Duodenal mucosa (tissue), 2 donors: ENCODE data around the gene MARK2.

Experiments
- H3K27ac ChIP-seq: one replicate; pipeline ENCODE4 v1.7.0; 2013; ENCODE audit warnings: low read depth, low read length
- H3K27me3 ChIP-seq, 2 donors: one replicate each; pipeline ENCODE4 v1.7.0; 2013; ENCODE audit warnings: low read length in 2 of 2, control low read depth in 1 of 2; ENCODE audit not compliant: insufficient read depth in 2 of 2, control insufficient read depth in 1 of 2
- H3K36me3 ChIP-seq, 2 donors: one replicate each; pipeline ENCODE4 v1.7.0; 2013; ENCODE audit warnings: low read length in 2 of 2, control low read depth in 1 of 2; ENCODE audit not compliant: insufficient read depth in 2 of 2, control insufficient read depth in 1 of 2
- H3K4me1 ChIP-seq, 2 donors: one replicate each; pipeline ENCODE4 v1.7.0; 2013; ENCODE audit warnings: low read length in 2 of 2, control low read depth in 1 of 2; ENCODE audit not compliant: insufficient read depth in 2 of 2, control insufficient read depth in 1 of 2
- H3K4me3 ChIP-seq, 2 donors: one replicate each; pipeline ENCODE4 v1.7.0; 2013; ENCODE audit warnings: low read length in 2 of 2, low read depth in 1 of 2
- H3K9ac ChIP-seq, 2 donors: one replicate each; pipeline ENCODE4 v1.7.0; 2013; ENCODE audit warnings: low read length in 2 of 2, low read depth in 1 of 2
- H3K9me3 ChIP-seq, 2 donors: one replicate each; pipeline ENCODE4 v1.7.0; 2013; ENCODE audit warnings: low read length in 2 of 2, control low read depth in 1 of 2; ENCODE audit not compliant: control insufficient read depth in 1 of 2

The MARK2 gene

DNA sequence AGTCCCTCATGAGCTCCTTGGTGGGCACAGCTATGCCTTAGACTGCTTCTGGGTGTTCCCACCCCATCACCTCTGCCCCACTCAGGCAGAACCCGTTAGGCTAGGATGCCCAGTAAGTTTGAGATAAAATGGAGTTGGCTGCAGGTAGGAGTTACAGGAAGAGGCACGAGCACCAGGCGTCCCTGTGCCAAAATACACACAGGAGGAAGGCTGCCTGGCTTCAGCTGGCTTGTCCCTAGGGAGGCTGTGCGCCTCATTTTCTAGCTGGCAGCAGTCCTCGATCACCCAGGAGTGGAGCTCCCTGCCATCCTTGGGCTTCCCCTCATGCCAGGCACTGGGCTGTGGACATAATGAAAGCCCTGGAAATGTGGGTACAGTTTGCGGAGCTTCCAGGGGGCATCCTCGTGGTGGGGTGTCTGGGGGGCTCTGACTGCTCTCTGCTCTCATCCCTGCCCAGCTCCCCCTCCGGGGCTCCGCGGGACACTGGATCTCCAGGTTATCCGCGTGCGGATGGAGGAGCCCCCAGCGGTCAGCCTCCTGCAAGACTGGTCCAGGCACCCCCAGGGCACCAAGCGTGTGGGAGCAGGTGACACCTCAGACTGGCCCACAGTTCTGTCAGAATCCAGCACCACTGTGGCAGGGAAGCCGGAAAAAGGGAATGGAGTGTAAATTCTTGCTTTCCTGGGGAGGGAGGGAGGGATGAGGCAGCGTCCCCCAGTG is 12.3 kb upstream of the MARK2 start:
- H3K4me1 ChIP-seq = no peaks in the 10 kb centered on the region
- no peaks in the 10 kb centered on the region for H3K9me3 ChIP-seq
- H3K4me3 ChIP-seq = no peak overlapping the region
- no peak overlapping the region for H3K9ac ChIP-seq
- no peak overlapping the region for H3K27ac ChIP-seq
- no peaks in the 10 kb centered on the region for H3K27me3 ChIP-seq
- peaks cover 7 to 28% of the 10 kb centered on the region in 2 donors for H3K36me3 ChIP-seq

DNA sequence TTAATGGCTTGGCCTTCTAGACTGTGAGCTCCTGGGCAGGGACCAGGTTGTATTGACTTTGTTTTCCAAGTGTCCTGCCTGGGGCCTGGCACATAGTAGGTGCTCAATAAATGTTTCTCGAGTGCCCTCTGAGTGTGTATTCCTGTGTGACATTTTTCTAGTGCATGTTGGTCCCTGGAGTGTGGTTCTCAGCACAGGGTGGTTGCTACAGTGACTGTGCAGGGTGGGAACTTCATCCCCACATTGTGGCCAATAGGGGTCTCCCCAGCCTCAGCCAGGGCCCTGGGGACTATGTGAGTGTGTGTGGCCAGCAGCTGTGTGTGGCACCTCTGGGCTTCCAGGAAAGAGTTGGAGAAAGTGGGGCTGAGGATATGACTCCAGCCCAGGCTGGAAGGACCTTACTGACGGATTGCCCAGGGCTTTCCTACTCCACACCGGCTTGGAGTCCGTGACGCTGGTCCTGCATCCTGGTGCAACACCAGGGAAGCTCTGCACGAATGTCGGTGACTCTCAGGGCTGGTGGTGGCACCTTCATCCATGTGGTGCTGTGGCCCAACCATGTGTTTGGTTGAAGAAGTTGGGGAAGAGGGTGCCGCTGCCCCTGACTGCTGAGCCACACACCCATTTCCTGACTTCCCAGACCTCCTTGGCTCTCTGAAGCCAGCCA is 9.0 kb upstream of the MARK2 start:
- peaks cover 0 to 10% of the 10 kb centered on the region in 2 donors for H3K36me3 ChIP-seq
- no peak overlapping the region for H3K27ac ChIP-seq
- no peaks in the 10 kb centered on the region for H3K27me3 ChIP-seq
- H3K4me1 ChIP-seq = no peaks in the 10 kb centered on the region
- H3K9me3 ChIP-seq = no peaks in the 10 kb centered on the region
- H3K9ac ChIP-seq = no peak overlapping the region
- no peak overlapping the region for H3K4me3 ChIP-seq

DNA sequence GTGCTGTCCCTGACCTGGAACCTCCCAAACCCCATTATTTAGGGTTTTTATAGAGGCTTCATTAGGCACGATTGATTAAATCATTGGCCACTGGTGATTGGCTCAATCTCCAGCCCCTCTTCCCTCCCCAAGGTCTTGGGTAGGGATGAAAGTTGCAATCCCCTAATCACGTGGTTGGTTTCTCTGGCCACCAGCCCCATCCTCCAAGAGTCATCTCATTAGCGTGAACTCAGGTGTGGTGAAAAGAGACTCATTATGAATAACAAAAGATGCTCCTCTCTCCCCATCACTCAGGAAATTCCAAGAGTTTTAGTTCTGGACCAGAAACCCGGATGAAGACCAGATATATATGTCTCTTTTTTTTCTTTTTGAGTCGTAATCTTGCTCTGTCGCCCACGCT is 7.6 kb upstream of the MARK2 start:
- Histone ChIP-seq H3K36me3 (peaks cover 0 to 6% of the 10 kb centered on the region in 2 donors), H3K27me3 (no peaks in the 10 kb centered on the region), H3K27ac (no peak overlapping the region), H3K4me3 (no peak overlapping the region), H3K9me3 (no peaks in the 10 kb centered on the region), H3K4me1 (no peaks in the 10 kb centered on the region), H3K9ac (no peak overlapping the region)

DNA sequence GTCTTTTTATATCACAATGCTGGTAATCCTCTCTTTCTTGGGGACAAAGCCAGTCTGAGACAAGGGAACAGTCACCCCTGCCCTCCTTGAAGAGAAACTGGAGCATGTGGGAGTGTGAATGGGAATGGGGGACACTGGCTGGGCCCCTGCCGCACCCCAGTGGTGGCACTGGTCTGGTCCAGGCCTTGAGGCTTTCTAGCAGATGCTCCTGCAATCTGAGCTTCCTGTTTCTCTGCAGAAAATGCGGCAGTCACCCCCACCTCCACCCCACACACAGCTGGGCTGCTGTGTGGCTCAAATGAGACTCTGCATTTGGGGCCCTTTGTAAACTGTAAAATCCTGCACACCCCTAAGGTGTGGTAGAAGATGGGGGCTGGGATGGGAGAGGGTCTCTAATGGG is 6.6 kb upstream of the MARK2 start:
- H3K4me1 ChIP-seq = peaks cover 6% of the 10 kb centered on the region in 2 donors
- H3K27ac ChIP-seq = no peak overlapping the region
- H3K9ac ChIP-seq = no peak overlapping the region
- no peaks in the 10 kb centered on the region for H3K36me3 ChIP-seq
- no peaks in the 10 kb centered on the region for H3K9me3 ChIP-seq
- H3K4me3 ChIP-seq = no peak overlapping the region
- no peaks in the 10 kb centered on the region for H3K27me3 ChIP-seq

DNA sequence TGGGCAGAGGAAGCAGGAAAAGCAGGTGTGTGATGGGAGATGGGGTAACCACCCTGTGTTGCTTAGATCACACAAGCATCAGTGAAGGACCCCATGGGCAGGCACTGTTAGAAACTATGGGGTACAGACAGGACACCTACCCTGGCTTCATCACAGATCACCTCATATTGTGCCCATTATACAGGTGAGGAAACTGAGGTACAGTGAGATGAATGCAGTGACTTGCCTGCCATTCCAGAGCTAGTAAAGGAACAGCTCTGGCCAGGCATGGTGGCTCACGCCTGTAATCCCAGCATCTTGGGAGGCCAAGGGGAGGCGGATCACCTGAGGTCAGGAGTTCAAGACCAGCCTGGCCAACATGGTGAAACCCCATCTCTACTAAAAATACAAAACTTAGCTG is 5.9 kb upstream of the MARK2 start:
- no peak overlapping the region for H3K27ac ChIP-seq
- no peaks in the 10 kb centered on the region for H3K9me3 ChIP-seq
- peaks cover 13% of the 10 kb centered on the region in 2 donors for H3K4me1 ChIP-seq
- no peak overlapping the region for H3K9ac ChIP-seq
- H3K36me3 ChIP-seq = no peaks in the 10 kb centered on the region
- no peaks in the 10 kb centered on the region for H3K27me3 ChIP-seq
- no peak overlapping the region for H3K4me3 ChIP-seq

DNA sequence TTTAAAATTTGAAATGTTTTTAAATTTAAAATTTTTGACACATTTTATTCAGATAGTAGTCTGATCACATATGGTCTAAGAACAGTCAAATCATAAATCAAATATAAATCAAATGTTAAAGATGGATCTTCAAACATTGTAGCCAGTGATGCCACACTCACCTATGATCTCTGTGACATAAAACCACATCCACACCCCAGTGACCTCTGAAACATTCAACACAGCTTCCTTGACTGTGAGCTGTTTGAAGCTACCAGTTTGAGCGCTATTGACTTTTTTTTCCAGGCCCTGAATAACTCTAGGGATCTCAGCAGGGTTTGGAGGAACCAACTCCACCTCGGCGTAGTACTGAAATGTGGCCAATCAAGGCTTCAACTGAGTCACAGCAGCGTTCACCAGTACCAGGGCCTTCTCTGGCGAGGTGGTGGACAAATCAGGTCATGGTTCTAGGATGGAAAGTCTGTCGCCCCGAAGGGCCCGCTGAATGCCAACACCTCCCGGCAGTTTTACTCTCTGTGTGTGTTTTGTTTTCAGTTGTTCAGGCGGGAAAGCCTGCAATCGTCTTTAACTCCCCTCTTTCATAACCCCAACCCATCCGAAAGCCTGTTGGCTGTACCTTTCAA is 4.3 kb upstream of the MARK2 start:
- Histone ChIP-seq H3K27ac (no peak overlapping the region), H3K27me3 (no peaks in the 10 kb centered on the region), H3K9ac (no peak overlapping the region), H3K4me1 (peaks cover 17 to 18% of the 10 kb centered on the region in 2 donors), H3K36me3 (no peaks in the 10 kb centered on the region), H3K4me3 (no peak overlapping the region), H3K9me3 (no peaks in the 10 kb centered on the region)

DNA sequence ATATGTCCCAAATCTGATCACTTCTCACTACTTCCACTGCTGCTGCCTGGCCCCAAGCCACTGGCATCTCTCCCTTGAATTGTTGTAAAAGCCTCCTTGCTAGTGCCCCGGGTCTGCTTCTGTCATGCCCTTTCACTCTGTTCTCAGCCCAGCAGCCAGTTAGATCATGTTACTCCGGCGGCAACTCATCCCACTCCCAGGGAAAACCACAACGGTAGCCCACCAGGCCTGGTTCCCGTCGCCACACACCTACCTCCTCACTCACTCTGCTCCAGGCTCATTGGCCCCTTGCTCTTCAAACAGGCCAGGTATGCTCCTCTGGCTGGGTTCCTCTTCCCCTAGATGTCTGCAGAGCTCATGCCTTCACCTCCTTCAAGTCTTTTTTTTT is 3.8 kb upstream of the MARK2 start:
- Histone ChIP-seq H3K27me3 (no peaks in the 10 kb centered on the region), H3K4me3 (no peak overlapping the region), H3K9ac (no peak overlapping the region), H3K27ac (no peak overlapping the region), H3K4me1 (peaks cover 18 to 22% of the 10 kb centered on the region in 2 donors), H3K9me3 (no peaks in the 10 kb centered on the region), H3K36me3 (no peaks in the 10 kb centered on the region)

DNA sequence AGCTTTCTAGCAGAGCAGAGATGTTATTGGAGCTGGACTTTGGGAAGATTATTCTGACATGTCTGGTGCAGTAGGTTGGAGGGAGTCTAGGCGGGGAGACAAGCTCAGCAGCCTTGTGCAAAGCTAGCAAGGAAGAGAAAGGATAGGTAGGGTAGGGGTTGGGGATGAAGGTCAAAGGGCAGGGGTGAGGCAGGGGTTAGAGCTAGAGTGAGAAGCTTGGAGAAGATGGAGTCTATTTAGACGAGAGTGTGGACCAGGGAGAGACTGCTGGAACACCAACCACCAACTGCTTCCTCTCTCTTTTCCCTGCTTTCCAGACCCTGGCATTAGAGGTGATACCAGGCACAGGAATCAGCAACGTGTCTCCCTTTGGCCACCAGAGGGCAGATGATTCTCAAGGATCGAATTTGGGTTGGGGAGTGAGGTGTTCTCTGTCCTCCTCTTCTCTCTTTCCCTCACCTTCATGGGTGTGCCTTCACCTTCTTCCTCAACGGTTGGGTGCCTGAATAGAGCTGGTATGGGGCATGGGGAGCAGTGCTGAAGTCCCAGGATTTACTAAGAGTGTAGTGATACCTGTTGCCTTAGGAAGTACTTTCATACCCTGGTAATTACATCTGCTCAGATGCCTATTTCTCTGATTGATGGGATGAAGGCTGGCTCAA is 1.8 kb upstream of the MARK2 start:
- no peaks in the 10 kb centered on the region for H3K9me3 ChIP-seq
- no peaks in the 10 kb centered on the region for H3K36me3 ChIP-seq
- no peak overlapping the region for H3K27ac ChIP-seq
- H3K4me1 ChIP-seq = peaks cover 39 to 40% of the 10 kb centered on the region in 2 donors
- peak overlapping the region; percentile 43 to 46 for H3K9ac ChIP-seq
- no peaks in the 10 kb centered on the region for H3K27me3 ChIP-seq
- H3K4me3 ChIP-seq = peak overlapping the region in 1 of 2 donors; percentile 2

DNA sequence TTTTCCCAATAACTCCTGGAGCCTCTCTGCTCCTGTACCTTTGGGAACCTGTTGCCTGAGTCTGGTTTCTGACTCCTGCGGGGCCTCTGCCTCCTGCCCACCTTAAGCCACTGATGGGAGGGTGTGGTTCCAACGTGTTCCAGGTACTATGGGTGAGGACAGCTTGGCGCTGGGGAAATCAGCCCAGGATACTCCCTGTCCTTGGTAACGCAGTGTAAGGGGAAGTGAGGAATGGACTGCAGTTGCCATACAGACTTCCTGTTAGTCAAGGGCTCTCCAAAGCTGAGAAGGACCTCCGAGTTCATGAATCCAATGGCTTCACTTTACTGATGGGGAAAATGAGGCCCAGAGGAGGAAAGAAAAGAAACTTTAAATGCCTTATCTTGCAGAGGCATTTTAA is 1.2 kb upstream of the MARK2 start:
- no peaks in the 10 kb centered on the region for H3K9me3 ChIP-seq
- no peaks in the 10 kb centered on the region for H3K27me3 ChIP-seq
- H3K27ac ChIP-seq = peak overlapping the region; percentile 59
- H3K4me3 ChIP-seq = peak overlapping the region in 1 of 2 donors; percentile 2
- H3K36me3 ChIP-seq = no peaks in the 10 kb centered on the region
- H3K4me1 ChIP-seq = peaks cover 43 to 45% of the 10 kb centered on the region in 2 donors
- H3K9ac ChIP-seq = peak overlapping the region; percentile 43 to 46

DNA sequence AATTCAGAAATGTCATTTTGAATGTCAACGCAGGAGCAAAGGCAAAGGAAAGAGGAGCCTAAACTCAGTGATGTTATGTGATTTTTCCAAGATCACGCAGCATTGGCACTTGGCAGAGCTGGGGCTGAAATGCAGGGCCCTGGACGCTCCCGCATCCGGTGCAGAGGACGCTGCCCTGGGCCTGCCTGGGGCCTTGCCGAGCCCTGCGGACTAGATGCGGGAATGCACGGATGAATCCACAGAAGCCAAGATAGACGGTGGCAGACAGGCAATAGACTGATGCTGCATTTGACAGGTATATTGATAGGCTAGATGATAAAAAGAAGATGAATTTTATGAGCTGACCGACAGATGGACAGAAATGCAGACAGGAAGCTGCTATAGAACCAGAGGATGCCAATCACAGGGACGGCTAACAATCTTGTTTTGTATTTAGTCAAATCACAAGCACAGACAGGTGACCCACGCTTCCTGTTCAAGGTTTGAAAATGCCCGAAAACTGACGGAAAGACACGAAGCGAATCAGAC is 696 bp upstream of the MARK2 start:
- H3K27me3 ChIP-seq = no peaks in the 10 kb centered on the region
- peak overlapping the region; percentile 46 to 74 for H3K9ac ChIP-seq
- peaks cover 47 to 50% of the 10 kb centered on the region in 2 donors for H3K4me1 ChIP-seq
- H3K27ac ChIP-seq = peak overlapping the region; percentile 59
- peaks cover 0 to 4% of the 10 kb centered on the region in 2 donors for H3K36me3 ChIP-seq
- peak overlapping the region; percentile 45 to 69 for H3K4me3 ChIP-seq
- H3K9me3 ChIP-seq = no peaks in the 10 kb centered on the region
